ENCODE results near the gene FGD5.

DNA sequence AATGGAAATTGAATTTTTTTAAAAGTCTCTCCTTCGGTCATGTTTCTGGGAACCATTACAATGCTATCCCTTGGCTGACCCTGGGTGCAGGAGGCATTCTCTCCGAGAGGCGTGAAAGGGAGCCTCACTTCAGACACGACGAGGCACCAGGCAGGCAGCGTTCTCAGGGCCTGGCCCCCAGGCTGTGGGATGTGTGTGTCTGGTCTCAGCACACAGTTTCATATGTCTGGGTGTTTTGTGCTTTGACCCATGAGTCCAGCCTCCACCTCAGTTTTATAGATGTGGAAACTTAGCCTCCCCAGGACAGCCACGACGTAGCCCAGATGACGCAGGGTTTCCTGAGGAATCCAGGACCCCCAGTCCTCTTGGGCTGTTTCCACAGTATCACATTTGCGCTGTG, 34.0 kb downstream of the FGD5 start:
- TF ChIP-seq POLR2A (conservative IDR thresholded peaks at IDR 0.05) (no peak), ZC3H4 (CRISPR knock-in tag; IDR thresholded peaks at IDR 0.05; ENCODE audit: borderline replicate concordance) (no peak), ZNF274 (IDR thresholded peaks at IDR 0.05; ENCODE audit: borderline replicate concordance, low read depth, low read length) (no peak)
- TF ChIP-seq, protein P1, sequence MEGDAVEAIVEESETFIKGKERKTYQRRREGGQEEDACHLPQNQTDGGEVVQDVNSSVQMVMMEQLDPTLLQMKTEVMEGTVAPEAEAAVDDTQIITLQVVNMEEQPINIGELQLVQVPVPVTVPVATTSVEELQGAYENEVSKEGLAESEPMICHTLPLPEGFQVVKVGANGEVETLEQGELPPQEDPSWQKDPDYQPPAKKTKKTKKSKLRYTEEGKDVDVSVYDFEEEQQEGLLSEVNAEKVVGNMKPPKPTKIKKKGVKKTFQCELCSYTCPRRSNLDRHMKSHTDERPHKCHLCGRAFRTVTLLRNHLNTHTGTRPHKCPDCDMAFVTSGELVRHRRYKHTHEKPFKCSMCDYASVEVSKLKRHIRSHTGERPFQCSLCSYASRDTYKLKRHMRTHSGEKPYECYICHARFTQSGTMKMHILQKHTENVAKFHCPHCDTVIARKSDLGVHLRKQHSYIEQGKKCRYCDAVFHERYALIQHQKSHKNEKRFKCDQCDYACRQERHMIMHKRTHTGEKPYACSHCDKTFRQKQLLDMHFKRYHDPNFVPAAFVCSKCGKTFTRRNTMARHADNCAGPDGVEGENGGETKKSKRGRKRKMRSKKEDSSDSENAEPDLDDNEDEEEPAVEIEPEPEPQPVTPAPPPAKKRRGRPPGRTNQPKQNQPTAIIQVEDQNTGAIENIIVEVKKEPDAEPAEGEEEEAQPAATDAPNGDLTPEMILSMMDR (IDR thresholded peaks at IDR 0.05 in 2 of 3, conservative IDR thresholded peaks at IDR 0.05 in 1 of 3; ENCODE audit: insufficient read depth in 2 of 3, low read depth in 1 of 3, low read length in 3 of 3): no peak

Data from K562 (cell line).